ENCODE data around the gene SH3GL1.
A peak's percentile ranks its signal among the peaks of the same experiment; 100 is the strongest.

SH3GL1 gene

GRCh38 chr19:4396949-4397783 lies 3.2 kb downstream of the SH3GL1 start:
- DNase-seq, result no peak

- no peak for DNase-seq
Measured at GRCh38 chr19:4393947-4394590, 6.3 kb downstream of the SH3GL1 start.

- DNase-seq, result peak; percentile 93
Measured at GRCh38 chr19:4391701-4392483, 8.5 kb downstream of the SH3GL1 start.

- peak; percentile 29 for DNase-seq
Measured at GRCh38 chr19:4391306-4391693, 9.0 kb downstream of the SH3GL1 start.

- no peak for DNase-seq
Measured at GRCh38 chr19:4390567-4391305, 9.6 kb downstream of the SH3GL1 start.

- DNase-seq, result peak; percentile 28
Measured at GRCh38 chr19:4390017-4390566, 10.3 kb downstream of the SH3GL1 start.

- DNase-seq, result no peak
Measured at GRCh38 chr19:4389511-4390016, 10.8 kb downstream of the SH3GL1 start.

- no peak for DNase-seq
Measured at GRCh38 chr19:4389064-4389375, 11.3 kb downstream of the SH3GL1 start.

- no peak for DNase-seq
Measured at GRCh38 chr19:4388337-4389063, 11.8 kb downstream of the SH3GL1 start.

GRCh38 chr19:4386041-4386782 lies 14.1 kb downstream of the SH3GL1 start:
- no peak for DNase-seq

GRCh38 chr19:4385291-4386040 lies 14.9 kb downstream of the SH3GL1 start:
- DNase-seq, result no peak

GRCh38 chr19:4380254-4380727 lies 20.1 kb downstream of the SH3GL1 start:
- no peak for DNase-seq

GRCh38 chr19:4379383-4380253 lies 20.7 kb downstream of the SH3GL1 start:
- DNase-seq, result peak; percentile 41

- DNase-seq, result no peak
Measured at GRCh38 chr19:4378886-4379285, 21.5 kb downstream of the SH3GL1 start.

- peak; percentile 44 for DNase-seq
Measured at GRCh38 chr19:4376991-4377781, 23.2 kb downstream of the SH3GL1 start.

GRCh38 chr19:4376671-4376990 lies 23.7 kb downstream of the SH3GL1 start:
- no peak for DNase-seq

GRCh38 chr19:4376028-4376670 lies 24.2 kb downstream of the SH3GL1 start:
- no peak for DNase-seq
